Measurements from ENCODE around the gene PLK3.

PLK3 gene

GRCh38 chr1:44806025-44806703 is 6.0 kb downstream of the PLK3 start:
- H3K36me3 ChIP-seq (ENCODE audit: insufficient read depth, low read length) = peaks cover 41% of the 10 kb centered on the region
- no peaks in the 10 kb centered on the region for H3K27me3 ChIP-seq (ENCODE audit: insufficient read depth, low read length, poor library complexity)
- TF ChIP-seq CTCF (IDR thresholded peaks at IDR 0.05; ENCODE audit: borderline replicate concordance, extremely low read depth, low read length, poor library complexity, severe bottlenecking) (no peak), EZH2 (IDR thresholded peaks at IDR 0.05; ENCODE audit: borderline replicate concordance, low read depth, low read length, severe bottlenecking) (no peak)
- H3K27ac ChIP-seq (ENCODE audit: low read length) = no peak overlapping the region
- H3K4me2 ChIP-seq (ENCODE audit: insufficient read depth, low read length) = no peak overlapping the region
- no peak overlapping the region for H2AFZ ChIP-seq (ENCODE audit: low read depth, low read length)
- H3K4me3 ChIP-seq (ENCODE audit: low read depth in 1 of 2, low read length in 2 of 2) = no peak overlapping the region
- no peaks in the 10 kb centered on the region for H4K20me1 ChIP-seq (ENCODE audit: insufficient read depth, low read length)
- no peak overlapping the region for H3K9ac ChIP-seq (ENCODE audit: low read depth, low read length)
- DNase-seq (no peak), ATAC-seq (ENCODE audit: insufficient read depth, low read depth) (no peak)
- no peaks in the 10 kb centered on the region for H3K79me2 ChIP-seq (ENCODE audit: insufficient read depth, low read length)
- peaks cover 45% of the 10 kb centered on the region for H3K4me1 ChIP-seq (ENCODE audit: insufficient read depth, low read length)
- no peaks in the 10 kb centered on the region for H3K9me3 ChIP-seq (ENCODE audit: insufficient read depth, low read length, severe bottlenecking)

GRCh38 chr1:44806704-44807363 is 6.7 kb downstream of the PLK3 start, which contains the start of gene DYNLT4:
DYNLT4 (minus strand) TSS chr1:44807351; CDS start chr1:44806668, 683 bp downstream.
- H3K4me3 ChIP-seq (ENCODE audit: low read depth in 1 of 2, low read length in 2 of 2) = no peak within 1 kb of the TSS
- peaks cover 39% of the 10 kb centered on the region for H3K4me1 ChIP-seq (ENCODE audit: insufficient read depth, low read length)
- no peak within 1 kb of the TSS for H3K4me2 ChIP-seq (ENCODE audit: insufficient read depth, low read length)
- H4K20me1 ChIP-seq (ENCODE audit: insufficient read depth, low read length) = no peaks in the 10 kb centered on the region
- H3K79me2 ChIP-seq (ENCODE audit: insufficient read depth, low read length) = no peaks in the 10 kb centered on the region
- no peak within 1 kb of the TSS for H3K9ac ChIP-seq (ENCODE audit: low read depth, low read length)
- TF ChIP-seq CTCF (IDR thresholded peaks at IDR 0.05; ENCODE audit: borderline replicate concordance, extremely low read depth, low read length, poor library complexity, severe bottlenecking) (no peak), EZH2 (IDR thresholded peaks at IDR 0.05; ENCODE audit: borderline replicate concordance, low read depth, low read length, severe bottlenecking) (no peak)
- H3K27me3 ChIP-seq (ENCODE audit: insufficient read depth, low read length, poor library complexity) = no peaks in the 10 kb centered on the region
- no peak within 1 kb of the TSS for H2AFZ ChIP-seq (ENCODE audit: low read depth, low read length)
- peak within 1 kb of the TSS; percentile 89 for H3K27ac ChIP-seq (ENCODE audit: low read length)
- no peaks in the 10 kb centered on the region for H3K9me3 ChIP-seq (ENCODE audit: insufficient read depth, low read length, severe bottlenecking)
- H3K36me3 ChIP-seq (ENCODE audit: insufficient read depth, low read length) = peaks cover 41% of the 10 kb centered on the region
- ATAC-seq (ENCODE audit: insufficient read depth, low read depth) (no peak), DNase-seq (no peak)

- peak; percentile 34 for ATAC-seq (ENCODE audit: insufficient read depth, low read depth)
- Histone ChIP-seq H2AFZ (ENCODE audit: low read depth, low read length) (no peak overlapping the region), H3K27me3 (ENCODE audit: insufficient read depth, low read length, poor library complexity) (no peaks in the 10 kb centered on the region), H3K4me1 (ENCODE audit: insufficient read depth, low read length) (peaks cover 32% of the 10 kb centered on the region), H3K4me3 (ENCODE audit: low read depth in 1 of 2, low read length in 2 of 2) (no peak overlapping the region), H3K36me3 (ENCODE audit: insufficient read depth, low read length) (peaks cover 34% of the 10 kb centered on the region), H4K20me1 (ENCODE audit: insufficient read depth, low read length) (no peaks in the 10 kb centered on the region), H3K27ac (ENCODE audit: low read length) (peak overlapping the region; percentile 89), H3K9ac (ENCODE audit: low read depth, low read length) (no peak overlapping the region), H3K79me2 (ENCODE audit: insufficient read depth, low read length) (no peaks in the 10 kb centered on the region), H3K9me3 (ENCODE audit: insufficient read depth, low read length, severe bottlenecking) (no peaks in the 10 kb centered on the region), H3K4me2 (ENCODE audit: insufficient read depth, low read length) (no peak overlapping the region)
- DNase-seq = peak; percentile 77
- no peak for TF ChIP-seq EZH2 (IDR thresholded peaks at IDR 0.05; ENCODE audit: borderline replicate concordance, low read depth, low read length, severe bottlenecking)
- no peak for TF ChIP-seq CTCF (IDR thresholded peaks at IDR 0.05; ENCODE audit: borderline replicate concordance, extremely low read depth, low read length, poor library complexity, severe bottlenecking)
These were observed 7.3 kb downstream of the PLK3 start for GRCh38 chr1:44807364-44808062.
